Activated CD8-positive, alpha-beta memory T cell treated with anti-CD3 and anti-CD28 coated beads, Interleukin-2, amount 50 U/mL, for 48 hours (primary cell): ENCODE data around the gene KIR2DL4.
"Not testable (repeated sequence)": the region's sequence is repeated elsewhere in the genome, so short reads cannot be mapped to it uniquely, and the experiment has no call there.

ENCODE experiments used
- DNase-seq: peaks from one replicate; pipeline ENCODE4 v3.0.0-alpha.2; 2020

The KIR2DL4 gene

GRCh38 chr19:54805665-54806515, 2.5 kb downstream of the KIR2DL4 start:
- DNase-seq, result no peak

DNA sequence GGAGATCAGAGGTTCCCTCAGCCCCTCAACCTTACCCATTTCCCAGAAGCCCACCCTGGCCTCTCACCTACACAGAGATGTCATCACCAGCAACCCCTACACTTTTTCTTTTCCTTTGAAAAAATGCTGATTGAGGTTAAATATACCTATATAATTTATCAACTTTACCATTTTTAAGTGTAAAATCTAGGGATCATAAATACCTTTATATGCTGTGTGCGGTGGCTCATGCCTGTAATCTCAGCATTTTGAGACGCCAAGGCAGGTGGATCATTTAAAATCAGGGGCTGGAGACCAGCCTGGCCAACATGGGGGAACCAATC, 3.1 kb downstream of the KIR2DL4 start:
- DNase-seq, result no peak

DNA sequence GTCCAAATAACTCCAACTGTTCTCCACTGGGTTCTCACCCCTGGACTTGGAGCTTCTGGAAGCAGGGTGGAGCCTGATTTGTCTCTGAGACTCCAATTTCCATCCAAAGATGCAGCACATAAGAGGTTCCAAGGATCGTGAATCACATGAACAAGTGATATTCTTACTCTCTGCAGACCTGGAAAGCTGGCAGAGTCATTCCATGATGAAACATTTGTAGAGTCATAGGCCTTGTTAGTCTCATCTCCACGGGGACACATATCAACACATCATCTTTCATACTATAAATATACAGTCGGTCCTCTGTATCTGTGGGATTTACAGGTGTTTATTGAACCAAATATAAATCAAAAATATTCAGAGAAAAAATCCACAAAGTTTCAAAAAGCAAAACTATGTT, 11.2 kb downstream of the KIR2DL4 start:
- DNase-seq, result not testable (repeated sequence)

- DNase-seq, result not testable (repeated sequence)
These were observed 12.8 kb downstream of the KIR2DL4 start, which contains the start of gene KIR3DL1 for GRCh38 chr19:54816251-54816650. KIR3DL1 (plus strand) TSS chr19:54816468.

GRCh38 chr19:54817670-54818536, 14.5 kb downstream of the KIR2DL4 start:
- DNase-seq, result no peak

GRCh38 chr19:54824416-54824815, 21.0 kb downstream of the KIR2DL4 start:
- not testable (repeated sequence) for DNase-seq

DNA sequence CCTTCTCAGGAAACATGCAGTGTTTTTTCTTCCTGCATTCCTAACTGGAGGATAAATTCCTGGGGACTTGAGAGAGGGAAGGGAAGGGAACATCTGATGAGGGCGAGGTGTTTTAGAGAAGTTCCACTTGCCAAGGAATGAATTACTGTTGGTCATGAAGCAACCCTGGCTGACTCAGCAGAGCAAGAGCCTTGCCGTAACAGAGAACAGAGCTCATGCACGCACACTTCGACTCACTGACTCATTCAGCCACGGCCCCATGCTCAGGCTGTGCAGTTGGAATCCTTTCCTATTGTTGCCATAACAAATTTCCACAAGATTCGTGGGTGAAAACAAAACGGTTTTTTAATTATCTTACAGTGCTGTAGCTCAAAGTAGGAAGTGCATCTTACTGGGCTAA, 21.9 kb downstream of the KIR2DL4 start:
- not testable (repeated sequence) for DNase-seq

DNA sequence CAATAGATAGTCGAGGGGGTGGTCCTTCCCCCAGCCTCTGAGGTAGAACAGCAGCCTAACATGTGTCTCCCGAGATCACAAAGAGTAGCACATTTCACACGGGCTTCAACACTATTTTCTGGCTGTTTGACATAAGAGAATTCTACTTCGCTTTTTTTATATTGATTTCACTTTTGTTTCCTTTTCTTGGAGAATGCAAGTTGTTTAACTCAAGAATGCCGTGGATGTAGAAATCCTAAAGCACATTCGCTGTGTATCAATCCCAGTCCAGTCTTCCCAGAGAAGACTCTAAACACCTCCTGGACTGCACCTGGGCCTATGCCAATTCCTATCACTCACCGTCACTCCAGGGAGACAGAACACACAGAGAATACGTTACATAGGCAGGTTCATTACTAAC, 24.7 kb downstream of the KIR2DL4 start:
- DNase-seq, result not testable (repeated sequence)

DNA sequence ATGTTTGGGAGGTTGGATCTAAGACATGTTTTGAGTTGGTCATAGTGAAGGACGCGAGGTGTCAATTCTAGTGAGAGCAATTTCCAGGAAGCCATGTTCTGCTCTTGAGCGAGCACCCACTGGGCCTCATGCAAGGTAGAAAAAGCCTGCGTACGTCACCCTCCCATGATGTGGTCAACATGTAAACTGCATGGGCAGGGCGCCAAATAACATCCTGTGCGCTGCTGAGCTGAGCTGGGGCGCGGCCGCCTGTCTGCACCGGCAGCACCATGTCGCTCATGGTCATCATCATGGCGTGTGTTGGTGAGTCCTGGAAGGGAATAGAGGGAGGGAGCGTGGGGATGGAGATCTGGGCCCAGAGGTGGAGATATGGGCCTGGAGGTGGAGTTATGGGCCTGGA, 29.1 kb downstream of the KIR2DL4 start, which contains the start of gene KIR2DS4:
KIR2DS4 (plus strand) TSS at position 181 of the 400 bp plus-strand sequence.
- DNase-seq, result not testable (repeated sequence)

DNA sequence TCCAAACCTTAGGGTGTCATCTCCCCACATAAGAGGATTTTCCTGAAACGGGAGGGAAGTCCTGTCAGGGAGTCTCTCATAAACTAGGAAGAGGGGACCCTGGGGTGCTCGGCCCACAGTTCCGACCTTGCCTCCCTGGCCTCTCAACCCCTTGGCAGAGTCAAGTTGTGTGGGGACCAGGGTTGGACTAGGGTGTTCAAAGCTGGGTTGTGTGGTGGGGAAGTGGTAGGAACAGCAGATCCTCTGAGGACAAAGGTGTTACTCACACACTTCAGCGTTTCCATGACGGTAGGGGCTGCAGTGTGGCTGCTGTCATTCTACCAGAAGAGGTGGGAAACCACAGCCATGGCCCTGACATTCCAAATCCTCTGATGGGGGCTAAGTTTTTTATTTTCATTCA, 31.7 kb downstream of the KIR2DL4 start:
- not testable (repeated sequence) for DNase-seq

- DNase-seq, result not testable (repeated sequence)
These were observed 34.1 kb downstream of the KIR2DL4 start for GRCh38 chr19:54837522-54837921.

DNA sequence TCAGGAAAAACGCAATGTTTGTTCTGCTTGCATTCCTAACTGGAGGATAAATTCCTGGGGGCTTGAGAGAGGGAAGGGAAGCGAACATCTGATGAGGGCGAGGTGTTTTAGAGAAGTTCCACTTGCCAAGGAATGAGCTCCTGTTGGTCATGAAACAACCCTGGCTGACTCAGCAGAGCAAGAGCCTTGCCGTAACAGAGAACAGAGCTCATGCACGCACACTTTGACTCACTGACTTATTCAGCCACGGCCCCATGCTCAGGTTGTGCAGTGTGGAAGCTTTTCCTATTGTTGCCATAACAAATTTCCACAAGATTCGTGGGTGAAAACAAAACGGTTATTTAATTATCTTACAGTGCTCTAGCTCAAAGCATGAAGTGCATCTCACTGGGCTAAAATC, 39.8 kb downstream of the KIR2DL4 start:
- not testable (repeated sequence) for DNase-seq

DNA sequence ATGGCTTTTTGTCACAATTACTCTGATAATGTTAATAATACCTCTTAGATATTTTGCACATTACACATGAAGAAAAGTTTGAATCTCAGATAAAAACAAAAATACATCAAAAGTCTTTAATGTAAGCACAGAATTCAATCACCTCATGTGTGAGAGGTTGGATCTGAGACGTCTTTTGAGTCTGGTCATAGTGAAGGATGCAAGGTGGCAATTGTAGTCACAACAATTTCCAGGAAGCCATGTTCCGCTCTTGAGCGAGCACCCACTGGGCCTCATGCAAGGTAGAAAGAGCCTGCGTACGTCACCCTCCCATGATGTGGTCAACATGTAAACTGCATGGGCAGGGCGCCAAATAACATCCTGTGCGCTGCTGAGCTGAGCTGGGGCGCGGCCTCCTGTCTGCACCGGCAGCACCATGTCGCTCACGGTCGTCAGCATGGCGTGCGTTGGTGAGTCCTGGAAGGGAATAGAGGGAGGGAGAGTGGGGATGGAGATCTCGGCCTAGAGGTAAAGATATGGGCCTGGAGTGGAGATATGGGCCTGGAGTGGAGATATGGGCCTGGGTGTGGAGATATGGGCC, 46.7 kb downstream of the KIR2DL4 start, which contains the start of gene KIR3DL2:
KIR3DL2 (plus strand) TSS at position 383 of the 580 bp plus-strand sequence; CDS start at position 416, 33 bp downstream.
- not testable (repeated sequence) for DNase-seq

- DNase-seq, result no peak
These were observed 47.5 kb downstream of the KIR2DL4 start for GRCh38 chr19:54850930-54851329.

- DNase-seq, result no peak
These were observed 47.9 kb downstream of the KIR2DL4 start for GRCh38 chr19:54851353-54851752.

GRCh38 chr19:54855241-54855640, 51.8 kb downstream of the KIR2DL4 start:
- DNase-seq, result not testable (repeated sequence)

- not testable (repeated sequence) for DNase-seq
These were observed 55.1 kb downstream of the KIR2DL4 start for GRCh38 chr19:54858476-54858875.

GRCh38 chr19:54859421-54859820, 56.0 kb downstream of the KIR2DL4 start:
- not testable (repeated sequence) for DNase-seq

- DNase-seq, result not testable (repeated sequence)
These were observed 60.0 kb downstream of the KIR2DL4 start for GRCh38 chr19:54863459-54863858.
